Measurements from ENCODE around the gene RNF208. TPM values are rescaled to one million over a fixed set of nuclear protein-coding genes. Genes with fewer than 3 reads are reported as not detected.
A peak's percentile ranks its signal among the peaks of the same experiment; 100 is the strongest.

Gene RNF208
- total and polyA plus RNA-seq, 2 donors (not counting 1 experiment from before 2014, with no cell fraction given), result 1.1 to 1.4 TPM

DNA sequence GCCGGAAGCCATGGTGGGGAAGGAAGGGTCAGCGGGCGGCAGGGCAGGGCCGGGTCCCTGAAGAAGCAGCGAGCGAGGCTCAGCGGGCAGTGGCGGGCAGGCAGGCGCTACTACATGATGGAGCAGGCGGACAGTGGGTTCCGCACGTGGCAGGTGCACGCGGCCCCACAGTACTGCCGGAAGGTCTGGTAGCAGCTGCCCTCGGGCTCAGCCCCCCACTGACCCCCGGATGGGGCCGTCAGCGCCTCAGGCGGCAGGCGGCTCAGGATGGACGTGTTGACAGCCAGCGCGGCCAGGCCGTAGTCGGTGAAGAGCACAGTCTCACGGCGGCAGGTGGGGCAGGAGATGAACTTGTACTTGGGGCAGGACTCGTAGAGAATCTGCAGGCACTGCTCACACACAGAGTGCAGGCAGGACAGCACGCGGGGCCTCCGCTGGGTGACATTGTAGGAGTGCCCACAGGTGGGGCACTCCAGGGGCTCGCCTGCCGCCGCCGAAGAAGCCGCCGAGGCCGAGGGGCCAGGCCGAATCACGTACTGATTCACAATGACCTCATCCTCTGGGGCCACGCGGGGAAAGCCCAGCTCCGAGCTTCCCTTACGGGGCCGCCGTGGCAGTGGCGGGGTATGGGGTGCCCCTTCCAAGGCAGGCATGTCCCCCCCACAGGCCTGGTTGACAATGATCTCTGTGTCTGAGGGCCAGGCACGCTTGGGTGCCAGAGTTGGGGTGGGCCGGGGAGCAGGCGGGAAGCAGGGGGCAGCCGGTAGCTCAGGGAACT lies 1.5 kb downstream of the RNF208 start:
- Histone ChIP-seq H3K9me3 (ENCODE audit: control extremely low read depth in 1 of 3, control insufficient read depth in 2 of 3, insufficient read depth in 1 of 3, low read length in 2 of 3) (no peaks in the 10 kb centered on the region), H3K4me2 (replicated peaks; ENCODE audit: low read depth, low read length, poor library complexity, severe bottlenecking) (no peak overlapping the region), H3K4me1 (ENCODE audit: control insufficient read depth in 2 of 2, insufficient read depth in 2 of 2, low read length in 2 of 2) (peaks cover 9 to 25% of the 10 kb centered on the region in 2 donors), H4K20me1 (ENCODE audit: control insufficient read depth, insufficient read depth, low read length, poor library complexity, severe bottlenecking) (no peaks in the 10 kb centered on the region), H3K9ac (ENCODE audit: low read length) (no peak overlapping the region), H3K79me2 (ENCODE audit: control insufficient read depth, insufficient read depth, low read length) (no peaks in the 10 kb centered on the region), H3K27ac (ENCODE audit: low read length in 2 of 2) (no peak overlapping the region), H3K4me3 (ENCODE audit: control extremely low read depth in 1 of 5, extremely low read depth in 1 of 5, insufficient read depth in 1 of 5, low read depth in 2 of 5, low read length in 4 of 5) (no peak overlapping the region), H2AFZ (ENCODE audit: insufficient read depth, low read depth, low read length, poor library complexity, severe bottlenecking) (no peak overlapping the region), H3K36me3 (replicated peaks in 1 of 2; ENCODE audit: control extremely low read depth in 1 of 2, control insufficient read depth in 1 of 2, extremely low read depth in 1 of 2, insufficient read depth in 2 of 2, low read length in 1 of 2) (no peaks in the 10 kb centered on the region), H3K27me3 (replicated peaks in 1 of 4; ENCODE audit: control extremely low read depth in 1 of 4, control insufficient read depth in 3 of 4, insufficient read depth in 4 of 4, low read length in 3 of 4) (no peaks in the 10 kb centered on the region)
- DNase-seq (no peak), ATAC-seq (ENCODE audit: low read depth) (no peak)
- no peak for TF ChIP-seq EZH2 (IDR thresholded peaks at IDR 0.05; ENCODE audit: borderline replicate concordance, insufficient read depth, low read depth, low read length, poor library complexity, severe bottlenecking)
- no peak for TF ChIP-seq CTCF (IDR thresholded peaks at IDR 0.05)
- CTCF ChIA-PET, result interaction anchor here (0.6 kb wide), 1 partner anchor 16 kb away, joined by 3 read pairs; no protein-coding TSS in a partner anchor
- WGBS (ENCODE audit: insufficient coverage), result 92% methylated on average over 52 of the region's 52 CpGs
- Mint-ChIP-seq H3K27me3 (no peaks in the 10 kb centered on the region), H3K4me1 (peaks cover 12% of the 10 kb centered on the region), H3K9me3 (ENCODE audit: insufficient read depth) (no peaks in the 10 kb centered on the region), H3K4me3 (peak overlapping the region; percentile 57), H3K27ac (no peak overlapping the region)
- intact Hi-C loops (cut with micrococcal nuclease), result loop anchor here (5.0 kb wide), 1 partner anchor 387 kb away; the partner anchor contains the start of gene ARRDC1
- POLR2A ChIA-PET, result interaction anchor here (0.6 to 1.1 kb wide), 2 partner anchors 19 to 107 kb away, joined by 3 to 6 read pairs; partner anchors contain the start of gene TPRN

Data from B cell (primary cell).